HepG2 (cell line): ENCODE results near the gene LRRC4. TPM values are rescaled to one million over a fixed set of nuclear protein-coding genes. Genes with fewer than 3 reads are reported as not detected.

Experiments
- ATAC-seq: fragments of 200-7000 bp; cut with Tn5 transposase; 3 replicates; pipeline ENCODE4 v1.9.1; 2020; ENCODE audit warnings: mild to moderate bottlenecking, moderate library complexity
- BruUV-seq: library from RNA; stranded (reverse); fragments of 400-500 nt; replicated peaks from 2 replicates; lab custom pipeline; 2021; lab: Mats Ljungman, UMichigan
- CTCF ChIA-PET: fragments of 300-600 bp; formaldehyde crosslinking; extraction: SDS; loops from one replicate; lab custom pipeline; 2021; ENCODE audit warnings: low total read pairs, inconsistent platforms, low intra/inter-chr PET ratio; lab: Yijun Ruan, JAX
- POLR2A ChIA-PET: fragments of 350-600 bp; sonication (Branson Sonifier 250); formaldehyde crosslinking; loops from one replicate; lab custom pipeline; 2020; ENCODE audit warnings: antibody characterized with exemption, inconsistent platforms; lab: Yijun Ruan, JAX
- DNase-seq: peaks from one replicate; pipeline ENCODE4 v3.0.0-alpha.2; 2015; ENCODE audit warnings: low spot score
- FAIRE-seq: peaks from 3 replicates; lab custom pipeline; 2011; peaks lifted over from hg19 to GRCh38; lab: Jason Lieb, UNC
- H2AFZ ChIP-seq: one replicate; pipeline ENCODE4 v1.6.1; 2011; ENCODE audit warnings: low read length, inconsistent platforms
- H3K27ac ChIP-seq: fragments of 300-600 bp; 3 replicates; pipeline ENCODE4 v1.8.0; 2011; ENCODE audit warnings: mixed run types, mild to moderate bottlenecking, mixed read lengths, low read length, inconsistent platforms; ENCODE audit not compliant: insufficient read depth; ENCODE audit errors: extremely low read length
- H3K27me3 ChIP-seq, 2 experiments: fragments of 200-600 bp in 1 of 2; 2 replicates in 1 of 2; 3 replicates in 1 of 2; pipeline versions ENCODE4 v1.6.0 to v1.8.0; 2011; ENCODE audit warnings: low read length in 2 of 2, mild to moderate bottlenecking in 2 of 2, moderate library complexity in 2 of 2, inconsistent platforms in 1 of 2; ENCODE audit not compliant: insufficient read depth in 2 of 2, control insufficient read depth in 1 of 2
- H3K36me3 ChIP-seq, 2 experiments: fragments of 200-600 bp in 1 of 2; replicated peaks in 1 of 2; 2 replicates in 1 of 2; 3 replicates in 1 of 2; pipeline versions ENCODE4 v1.5.1 to v1.8.0; 2011; ENCODE audit warnings: low read length in 2 of 2, inconsistent platforms in 1 of 2; ENCODE audit not compliant: insufficient read depth in 2 of 2, control insufficient read depth in 1 of 2
- H3K4me1 ChIP-seq: 2 replicates; pipeline ENCODE4 v1.5.1; 2012; ENCODE audit warnings: low read length, inconsistent platforms; ENCODE audit not compliant: insufficient read depth
- H3K4me2 ChIP-seq: 2 replicates; pipeline ENCODE4 v1.6.0; 2011; ENCODE audit warnings: low read depth, low read length, inconsistent platforms
- H3K4me3 ChIP-seq, 3 experiments: fragments of 200-600 bp in 1 of 3; sonication (generic), shearing (Covaris generic) in 1 of 3; replicated peaks in 1 of 3; 2 replicates each; pipeline ENCODE4 v1.5.1; 2011 to 2016; ENCODE audit warnings: low read length in 3 of 3, inconsistent platforms in 2 of 3, low read depth in 2 of 3, mild to moderate bottlenecking in 2 of 3, control low read depth in 1 of 3, mixed read lengths in 1 of 3; ENCODE audit not compliant: insufficient read depth in 1 of 3
- H3K79me2 ChIP-seq: one replicate; pipeline ENCODE4 v1.6.1; 2011; ENCODE audit warnings: low read length, inconsistent platforms; ENCODE audit not compliant: insufficient read depth
- H3K9ac ChIP-seq: 2 replicates; pipeline ENCODE4 v1.6.0; 2011; ENCODE audit warnings: mild to moderate bottlenecking, low read depth, low read length, inconsistent platforms; ENCODE audit not compliant: insufficient read depth
- H3K9me3 ChIP-seq: 2 replicates; pipeline ENCODE4 v1.5.1; 2012; ENCODE audit warnings: mild to moderate bottlenecking, low read length
- H4K20me1 ChIP-seq: 2 replicates; pipeline ENCODE4 v1.6.0; 2011; ENCODE audit warnings: inconsistent platforms, mild to moderate bottlenecking, low read length, moderate library complexity; ENCODE audit not compliant: insufficient read depth
- AFF4 ChIP-seq: sonication (generic); formaldehyde crosslinking; IDR thresholded peaks from 2 replicates; pipeline ENCODE4 v1.4.0; 2020; ENCODE audit warnings: missing genetic modification reagents
- BCL3 ChIP-seq: sonication (generic); formaldehyde crosslinking; IDR thresholded peaks from 2 replicates; pipeline ENCODE4 v1.5.1; 2020; ENCODE audit warnings: mild to moderate bottlenecking, missing genetic modification reagents, moderate library complexity
- HNRNPLL ChIP-seq: fragments of 200-400 bp; formaldehyde crosslinking; IDR thresholded peaks from 2 replicates; pipeline ENCODE4 v1.6.1; 2017; ENCODE audit warnings: mild to moderate bottlenecking, low read depth, low read length; ENCODE audit not compliant: poor library complexity, severe bottlenecking
- KDM5B ChIP-seq: sonication (generic); formaldehyde crosslinking; IDR thresholded peaks from 2 replicates; pipeline ENCODE4 v1.4.0; 2020; ENCODE audit warnings: missing genetic modification reagents, mild to moderate bottlenecking, borderline replicate concordance
- NAIF1 ChIP-seq: sonication (generic); formaldehyde crosslinking; IDR thresholded peaks from 2 replicates; pipeline ENCODE4 v1.5.0; 2020; ENCODE audit warnings: mild to moderate bottlenecking, missing genetic modification reagents, borderline replicate concordance
- NR2F6 ChIP-seq, 2 experiments: IDR thresholded peaks; 2 replicates each; pipeline ENCODE4 v1.6.1; 2016; ENCODE audit warnings: antibody characterized with exemption in 1 of 2, mild to moderate bottlenecking in 1 of 2
- ZNF160 ChIP-seq: sonication (generic); formaldehyde crosslinking; IDR thresholded peaks from 2 replicates; pipeline ENCODE4 v1.8.0; 2022; ENCODE audit warnings: mild to moderate bottlenecking, inconsistent platforms, missing genetic modification reagents
- ZNF652 ChIP-seq: IDR thresholded peaks from 2 replicates; pipeline ENCODE4 v1.6.1; 2016; ENCODE audit warnings: low read depth, borderline replicate concordance
- ZNF891 ChIP-seq: sonication (generic); formaldehyde crosslinking; IDR thresholded peaks from 2 replicates; pipeline ENCODE4 v1.5.0; 2020; ENCODE audit warnings: mild to moderate bottlenecking, missing genetic modification reagents
- WGBS: methylation state at CpG from one replicate; pipeline ENCODE4 v1.1.6; 2017; ENCODE audit warnings: low lambda C conversion rate; 5-methylcytosine and 5-hydroxymethylcytosine counted together
- in situ Hi-C: cut with HindIII; loops from 2 replicates; pipeline ENCODE4 v1.10.0; 2017; ENCODE audit warnings: low pct_unique_long_range_greater_than_20kb; ENCODE audit not compliant: extremely low pct_ligation_motif_present
- intact Hi-C: fragments of 100-400 bp; cut with micrococcal nuclease; formaldehyde crosslinking; loops from one replicate; pipeline ENCODE4 v1.10.0; 2022; ENCODE audit not compliant: unreplicated experiment
- polyA plus RNA-seq, 8 experiments: library from polyadenylated mRNA; depleted of rRNA in 3 of 8; stranded (reverse) in 7 of 8; unstranded in 1 of 8; fragments of >200 nt; fragmentation: Illumina TruSeq in 4 of 8; extraction: Trizol in 4 of 8; gene quantifications; 2 replicates each; pipeline versions ENCODE4 v1.2.1 to v1.2.3, GENCODE V29; 2011 to 2016; ENCODE audit warnings: low read depth in 4 of 8, missing spikeins in 1 of 8, mixed read lengths in 1 of 8; ENCODE audit not compliant: insufficient read depth in 1 of 8
- total RNA-seq, 5 experiments: library from RNA; depleted of rRNA; stranded (reverse); fragments of >200 nt; fragmentation: Illumina TruSeq; extraction: Trizol; gene quantifications; 2 replicates each; pipeline ENCODE4 v1.2.3, GENCODE V29; 2016; ENCODE audit warnings: low read depth in 1 of 5

Gene LRRC4
- total and polyA plus RNA-seq, 2 of the 13 experiments (the other 11 are each of a cell fraction or from before 2014, with no cell fraction given) = not detected

GRCh38 chr7:128052404-128052803 lies 21.2 kb upstream of the LRRC4 start:
- Histone ChIP-seq H3K9me3 (no peaks in the 10 kb centered on the region), H3K4me3 (no peak overlapping the region), H2AFZ (no peak overlapping the region), H3K36me3 (peaks cover 11 to 45% of the 10 kb centered on the region in 2 experiments; a peak in 4 of 5 replicates), H3K9ac (no peak overlapping the region), H3K4me2 (no peak overlapping the region), H3K27me3 (no peaks in the 10 kb centered on the region), H3K4me1 (no peaks in the 10 kb centered on the region), H3K79me2 (no peaks in the 10 kb centered on the region), H3K27ac (no peak overlapping the region), H4K20me1 (no peaks in the 10 kb centered on the region)
- ChIA-PET CTCF (no interaction called here), POLR2A (no interaction called here)
- TF ChIP-seq ZNF891 (CRISPR knock-in tag) = no peak
- TF ChIP-seq NAIF1 (CRISPR knock-in tag) = no peak
- TF ChIP-seq ZNF160 = no peak
- TF ChIP-seq HNRNPLL = no peak
- intact Hi-C loops = no loop called here
- 96% methylated on average over 9 of the region's 9 CpGs for WGBS
- ATAC-seq = no peak
- no TSS peak for BruUV-seq
- in situ Hi-C loops = no loop called here
- no peak for FAIRE-seq
- no peak for DNase-seq

- ChIA-PET CTCF (no interaction called here), POLR2A (no interaction called here)
- Histone ChIP-seq H3K9ac (no peak overlapping the region), H2AFZ (no peak overlapping the region), H3K27ac (no peak overlapping the region), H3K79me2 (no peaks in the 10 kb centered on the region), H3K4me3 (no peak overlapping the region), H3K4me1 (no peaks in the 10 kb centered on the region), H3K27me3 (no peaks in the 10 kb centered on the region), H3K9me3 (no peaks in the 10 kb centered on the region), H3K36me3 (peaks cover 13 to 40% of the 10 kb centered on the region in 2 experiments), H3K4me2 (no peak overlapping the region), H4K20me1 (no peaks in the 10 kb centered on the region)
- in situ Hi-C loops = no loop called here
- 93% methylated on average over 1 of the region's 1 CpG for WGBS
- intact Hi-C loops = no loop called here
- BruUV-seq = no TSS peak
- DNase-seq = no peak
- FAIRE-seq = no peak
- ATAC-seq = no peak
- TF ChIP-seq ZNF652 (CRISPR knock-in tag) (no peak), BCL3 (CRISPR knock-in tag) (no peak), AFF4 (CRISPR knock-in tag) (no peak), KDM5B (CRISPR knock-in tag) (no peak), NR2F6 (IDR thresholded peaks at IDR 0.05) (no peak), NR2F6 (CRISPR knock-in tag; IDR thresholded peaks at IDR 0.05) (no peak)
Observed at GRCh38 chr7:128045766-128046165, 14.5 kb upstream of the LRRC4 start.
